Activated CD8-positive, alpha-beta memory T cell treated with anti-CD3 and anti-CD28 coated beads, Interleukin-2, amount 50 U/mL, for 24 hours (primary cell): Measurements from ENCODE around the gene MRGPRE.
"Not testable (repeated sequence)": the region's sequence is repeated elsewhere in the genome, so short reads cannot be mapped to it uniquely, and the experiment has no call there.

Experiments used
- DNase-seq: peaks from one replicate; pipeline ENCODE4 v3.0.0-alpha.2; 2020; ENCODE audit errors: extremely low read depth

MRGPRE gene

GRCh38 chr11:3231851-3232744, at the start of gene MRGPRE:
Gene MRGPRE, minus strand, starts transcription at chr11:3232417. Its CDS starts 3,618 bp downstream, at chr11:3228799.
- no peak for DNase-seq

- not testable (repeated sequence) for DNase-seq
Measured at GRCh38 chr11:3281146-3281545, 48.9 kb upstream of the MRGPRE start.

- not testable (repeated sequence) for DNase-seq
Measured at GRCh38 chr11:3280662-3281061, 48.4 kb upstream of the MRGPRE start.

GRCh38 chr11:3278922-3279321, 46.7 kb upstream of the MRGPRE start:
- not testable (repeated sequence) for DNase-seq

- not testable (repeated sequence) for DNase-seq
Measured at GRCh38 chr11:3273629-3274028, 41.4 kb upstream of the MRGPRE start.

GRCh38 chr11:3262548-3262947, 30.3 kb upstream of the MRGPRE start:
- DNase-seq: not testable (repeated sequence)

- DNase-seq: not testable (repeated sequence)
Measured at GRCh38 chr11:3261831-3262230, 29.6 kb upstream of the MRGPRE start.

GRCh38 chr11:3257509-3257908, 25.3 kb upstream of the MRGPRE start:
- DNase-seq: not testable (repeated sequence)

GRCh38 chr11:3255241-3255640, 23.0 kb upstream of the MRGPRE start:
- DNase-seq: not testable (repeated sequence)

GRCh38 chr11:3254773-3255172, 22.6 kb upstream of the MRGPRE start:
- not testable (repeated sequence) for DNase-seq

- no peak for DNase-seq
Measured at GRCh38 chr11:3245071-3245470, 12.9 kb upstream of the MRGPRE start.

GRCh38 chr11:3243880-3244279, 11.7 kb upstream of the MRGPRE start:
- no peak for DNase-seq

- DNase-seq: no peak
Measured at GRCh38 chr11:3237119-3237518, 4.9 kb upstream of the MRGPRE start.

GRCh38 chr11:3234846-3235245, 2.6 kb upstream of the MRGPRE start:
- DNase-seq: no peak

- no peak for DNase-seq
Measured at GRCh38 chr11:3232956-3233355, 739 bp upstream of the MRGPRE start.

- no peak for DNase-seq
Measured at GRCh38 chr11:3231550-3231850, 717 bp downstream of the MRGPRE start.

GRCh38 chr11:3230636-3231549, 1.3 kb downstream of the MRGPRE start:
- DNase-seq: no peak

- no peak for DNase-seq
Measured at GRCh38 chr11:3229673-3230630, 2.3 kb downstream of the MRGPRE start.

- DNase-seq: no peak
Measured at GRCh38 chr11:3228445-3228829, 3.8 kb downstream of the MRGPRE start.

GRCh38 chr11:3227568-3228444, 4.4 kb downstream of the MRGPRE start:
- DNase-seq: no peak
